GM20000 (cell line): ENCODE results near the gene BLMH.

ENCODE experiments used
- DNase-seq: peaks from one replicate; pipeline ENCODE4 v3.0.0; 2012; ENCODE audit warnings: low spot score
- CTCF ChIP-seq: IDR thresholded peaks from 2 replicates; pipeline ENCODE4 v1.5.1; 2012; ENCODE audit warnings: mild to moderate bottlenecking, control low read depth; ENCODE audit errors: extremely low read depth, missing control alignments

The BLMH gene

GRCh38 chr17:30308406-30308805 lies 16.7 kb upstream of the BLMH start:
- TF ChIP-seq CTCF = no peak

GRCh38 chr17:30304778-30305177 lies 13.0 kb upstream of the BLMH start:
- no peak for DNase-seq
- no peak for TF ChIP-seq CTCF

More at GRCh38 chr17:30308406-30308805, 16.7 kb upstream of the BLMH start:
- no peak for DNase-seq

- no peak for DNase-seq
- no peak for TF ChIP-seq CTCF
Measured at GRCh38 chr17:30302241-30302640, 10.5 kb upstream of the BLMH start.

- no peak for TF ChIP-seq CTCF
Measured at GRCh38 chr17:30300818-30301217, 9.1 kb upstream of the BLMH start.

GRCh38 chr17:30299000-30299399 lies 7.3 kb upstream of the BLMH start:
- no peak for DNase-seq
- no peak for TF ChIP-seq CTCF

More at GRCh38 chr17:30300818-30301217, 9.1 kb upstream of the BLMH start:
- DNase-seq = no peak

- no peak for TF ChIP-seq CTCF
- no peak for DNase-seq
Measured at GRCh38 chr17:30297715-30298114, 6.0 kb upstream of the BLMH start.

- DNase-seq = no peak
Measured at GRCh38 chr17:30296499-30297080, 4.8 kb upstream of the BLMH start.

More at GRCh38 chr17:30296499-30297080, 4.8 kb upstream of the BLMH start:
- TF ChIP-seq CTCF = no peak
